SK-N-SH (cell line): ENCODE data around the gene UVRAG. TPM values are rescaled to one million over a fixed set of nuclear protein-coding genes. Genes with fewer than 3 reads are reported as not detected.

Experiments used
- CTCF ChIA-PET: fragments of 300-600, 350-600 bp; formaldehyde crosslinking; extraction: SDS; loops from one replicate; lab custom pipeline; 2021; lab: Yijun Ruan, JAX
- POLR2A ChIA-PET: fragments of 350-600 bp; sonication (Branson Sonifier 250); formaldehyde crosslinking; extraction: SDS; loops from one replicate; lab custom pipeline; 2020; ENCODE audit warnings: antibody characterized with exemption, inconsistent platforms; lab: Yijun Ruan, JAX
- DNase-seq: peaks from one replicate; pipeline ENCODE4 v3.0.0; 2012
- H2AFZ ChIP-seq: fragments of 200-600 bp; sonication (generic); 2 replicates; pipeline ENCODE4 v1.8.1; 2016; ENCODE audit warnings: antibody characterized with exemption, mild to moderate bottlenecking, low read depth
- H3F3A ChIP-seq: fragments of 200-600 bp; sonication (generic); replicated peaks from 2 replicates; pipeline ENCODE3; 2016; ENCODE audit warnings: antibody characterized with exemption, mild to moderate bottlenecking; ENCODE audit not compliant: insufficient read depth
- H3K27ac ChIP-seq, 2 experiments: fragments of 200-500 bp in 1 of 2; fragments of 200-600 bp in 1 of 2; sonication (Bioruptor generic) in 1 of 2; sonication (generic), shearing (Covaris generic) in 1 of 2; 2 replicates each; pipeline versions ENCODE4 v1.5.1 to v1.6.1; 2014 to 2016; ENCODE audit warnings: low read depth in 2 of 2, inconsistent platforms in 1 of 2, low read length in 1 of 2, mild to moderate bottlenecking in 1 of 2, mixed read lengths in 1 of 2
- H3K27me3 ChIP-seq: fragments of 200-600 bp; sonication (generic), shearing (Covaris generic); 2 replicates; pipeline ENCODE4 v1.6.1; 2016; ENCODE audit warnings: mixed run types; ENCODE audit not compliant: insufficient read depth
- H3K36me3 ChIP-seq, 2 experiments: fragments of 200-500 bp in 1 of 2; fragments of 200-600 bp in 1 of 2; sonication (Bioruptor generic) in 1 of 2; sonication (generic) in 1 of 2; replicated peaks in 1 of 2; 2 replicates each; pipeline versions ENCODE3 to v1.5.1; 2014 to 2016; ENCODE audit warnings: low read length in 1 of 2, mild to moderate bottlenecking in 1 of 2; ENCODE audit not compliant: insufficient read depth in 2 of 2, control insufficient read depth in 1 of 2
- H3K4me1 ChIP-seq, 2 experiments: fragments of 200-500 bp in 1 of 2; fragments of 200-600 bp in 1 of 2; sonication (Bioruptor generic) in 1 of 2; sonication (generic), shearing (Covaris generic) in 1 of 2; 2 replicates each; pipeline versions ENCODE4 v1.5.1 to v1.6.1; 2014 to 2016; ENCODE audit warnings: low read depth in 1 of 2, low read length in 1 of 2, mixed run types in 1 of 2; ENCODE audit not compliant: insufficient read depth in 2 of 2, control insufficient read depth in 1 of 2
- H3K4me2 ChIP-seq: fragments of 200-600 bp; sonication (generic), shearing (Covaris generic); 2 replicates; pipeline ENCODE4 v1.6.1; 2017; ENCODE audit warnings: mixed run types
- H3K4me3 ChIP-seq, 2 experiments: fragments of 200-500 bp in 1 of 2; fragments of 200-600 bp in 1 of 2; sonication (Bioruptor generic) in 1 of 2; sonication (generic), shearing (Covaris generic) in 1 of 2; 2 replicates each; pipeline versions ENCODE4 v1.5.1 to v1.8.1; 2014 to 2016; ENCODE audit warnings: low read depth in 2 of 2, inconsistent platforms in 1 of 2, low read length in 1 of 2, mild to moderate bottlenecking in 1 of 2, mixed read lengths in 1 of 2, moderate library complexity in 1 of 2
- H3K79me2 ChIP-seq: fragments of 200-600 bp; sonication (generic); 2 replicates; pipeline ENCODE4 v1.8.1; 2017; ENCODE audit warnings: mild to moderate bottlenecking; ENCODE audit not compliant: insufficient read depth
- H3K9ac ChIP-seq: fragments of 200-600 bp; sonication (generic); 2 replicates; pipeline ENCODE4 v1.6.1; 2017; ENCODE audit warnings: mixed run types
- H3K9me2 ChIP-seq: fragments of 200-600 bp; sonication (generic); 2 replicates; pipeline ENCODE4 v1.6.1; 2017; ENCODE audit warnings: mixed run types
- H3K9me3 ChIP-seq: fragments of 200-600 bp; sonication (generic); 2 replicates; pipeline ENCODE4 v1.6.1; 2017; ENCODE audit warnings: mixed run types, mild to moderate bottlenecking, moderate library complexity
- H4K20me1 ChIP-seq: fragments of 200-600 bp; sonication (generic); 2 replicates; pipeline ENCODE4 v1.6.1; 2017; ENCODE audit warnings: mild to moderate bottlenecking, mixed run types; ENCODE audit not compliant: insufficient read depth
- CHD2 ChIP-seq: fragments of 150-350 bp; IDR thresholded peaks from 2 replicates; pipeline ENCODE4 v1.6.1; 2018; ENCODE audit warnings: low read length; ENCODE audit not compliant: partially characterized antibody
- ELF1 ChIP-seq: IDR thresholded peaks from 2 replicates; pipeline ENCODE4 v1.4.0; 2012
- EP300 ChIP-seq, 2 experiments: IDR thresholded peaks; 2 replicates each; pipeline versions ENCODE4 v1.4.0 to v1.6.1; 2012; ENCODE audit warnings: borderline replicate concordance in 1 of 2, low read depth in 1 of 2, low read length in 1 of 2
- EZH2phosphoT487 ChIP-seq: fragments of 200-600 bp; sonication (generic); IDR thresholded peaks from 2 replicates; pipeline ENCODE4 v1.6.1; 2017; ENCODE audit warnings: low read depth, mixed run types, mild to moderate bottlenecking, antibody characterized with exemption, moderate library complexity, borderline replicate concordance
- FOSL2 ChIP-seq: IDR thresholded peaks from 2 replicates; pipeline ENCODE4 v1.4.0; 2012; ENCODE audit warnings: low read depth, mild to moderate bottlenecking, moderate library complexity, borderline replicate concordance
- GABPA ChIP-seq: IDR thresholded peaks from 2 replicates; pipeline ENCODE4 v1.4.0; 2012; ENCODE audit warnings: low read depth, mild to moderate bottlenecking
- MEF2A ChIP-seq: IDR thresholded peaks from 2 replicates; pipeline ENCODE4 v1.4.0; 2012; ENCODE audit warnings: low read depth, borderline replicate concordance
- RAD21 ChIP-seq: IDR thresholded peaks from 2 replicates; pipeline ENCODE4 v1.6.1; 2012; ENCODE audit warnings: mild to moderate bottlenecking, low read length
- RCOR1 ChIP-seq: fragments of 150-350 bp; IDR thresholded peaks from 2 replicates; pipeline ENCODE4 v1.6.1; 2017; ENCODE audit warnings: antibody characterized with exemption, low read length
- RFX5 ChIP-seq: IDR thresholded peaks from 2 replicates; pipeline ENCODE4 v1.6.1; 2012; ENCODE audit warnings: mild to moderate bottlenecking, improper control_type of control experiment, low read length
- TAF1 ChIP-seq: IDR thresholded peaks from 2 replicates; pipeline ENCODE4 v1.6.1; 2012; ENCODE audit warnings: low read depth, mild to moderate bottlenecking, low read length, moderate library complexity, borderline replicate concordance
- TCF12 ChIP-seq: IDR thresholded peaks from 2 replicates; pipeline ENCODE4 v1.4.0; 2012
- YY1 ChIP-seq: IDR thresholded peaks from 2 replicates; pipeline ENCODE4 v1.4.0; 2012; ENCODE audit warnings: low read depth, mild to moderate bottlenecking
- WGBS: methylation state at CpG from one replicate; pipeline ENCODE4 v1.1.6; 2017; ENCODE audit warnings: low lambda C conversion rate; 5-methylcytosine and 5-hydroxymethylcytosine counted together
- polyA plus RNA-seq, 3 experiments: library from polyadenylated mRNA; depleted of rRNA; stranded (reverse); fragments of >200 nt; gene quantifications; 2 replicates each; pipeline ENCODE4 v1.2.3, GENCODE V29; 2012
- TF ChIP-seq, protein P1 (sequence below): fragments of 150-350 bp; IDR thresholded peaks from 2 replicates; pipeline ENCODE4 v1.6.1; 2017; ENCODE audit warnings: antibody characterized with exemption, low read length, low read depth, borderline replicate concordance
- TF ChIP-seq, protein P2 (sequence below): IDR thresholded peaks from 2 replicates; pipeline ENCODE4; 2012
- TF ChIP-seq, protein P3 (sequence below): IDR thresholded peaks from 2 replicates; pipeline ENCODE4 v1.4.0; 2012; ENCODE audit warnings: low read depth, borderline replicate concordance
- TF ChIP-seq, protein P4 (sequence below): fragments of 200-600 bp; sonication (generic); IDR thresholded peaks from 2 replicates; pipeline ENCODE4 v1.6.1; 2017; ENCODE audit warnings: antibody characterized with exemption, mild to moderate bottlenecking, moderate library complexity

The UVRAG gene
- polyA plus RNA-seq, 1 of the 3 experiments (the other 2 are of a cell fraction), result 5.8 TPM

DNA sequence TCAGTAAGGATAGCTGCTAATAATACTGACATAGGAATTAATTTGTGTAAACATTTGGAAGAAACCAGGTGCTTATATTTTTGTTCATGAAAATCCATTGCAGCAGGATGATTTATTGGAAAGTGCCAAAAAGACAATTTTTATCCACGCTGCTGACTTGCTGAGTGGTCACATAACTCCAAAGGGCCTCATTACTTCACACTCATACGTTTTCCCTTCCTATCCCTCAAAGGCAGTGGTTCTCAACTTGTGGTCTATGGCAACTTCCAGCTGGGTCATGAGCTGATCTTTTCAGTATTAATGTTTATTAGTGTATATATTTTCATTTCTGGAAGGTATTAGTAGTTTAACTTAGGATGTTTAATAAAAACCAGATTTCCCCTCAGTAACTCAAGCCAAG lies 178.1 kb downstream of the UVRAG start:
- peaks cover 2 to 4% of the 10 kb centered on the region in 2 experiments for H3K36me3 ChIP-seq
- no peak for DNase-seq
- H3K79me2 ChIP-seq, result no peaks in the 10 kb centered on the region
- H3K9me2 ChIP-seq, result no peaks in the 10 kb centered on the region
- H3K4me3 ChIP-seq, result no peak overlapping the region
- TF ChIP-seq CHD2, result no peak
- H3K27ac ChIP-seq, result no peak overlapping the region
- CTCF ChIA-PET, result no interaction called here
- no peaks in the 10 kb centered on the region for H4K20me1 ChIP-seq
- H3F3A ChIP-seq, result no peaks in the 10 kb centered on the region
- 88% methylated on average over 2 of the region's 2 CpGs for WGBS
- H3K4me2 ChIP-seq, result no peak overlapping the region
- POLR2A ChIA-PET, result no interaction called here
- no peaks in the 10 kb centered on the region for H3K27me3 ChIP-seq
- H2AFZ ChIP-seq, result no peak overlapping the region
- no peaks in the 10 kb centered on the region for H3K9me3 ChIP-seq
- H3K4me1 ChIP-seq, result peaks cover 0 to 2% of the 10 kb centered on the region in 2 experiments; a peak in 1 of 4 replicates
- H3K9ac ChIP-seq, result no peak overlapping the region

DNA sequence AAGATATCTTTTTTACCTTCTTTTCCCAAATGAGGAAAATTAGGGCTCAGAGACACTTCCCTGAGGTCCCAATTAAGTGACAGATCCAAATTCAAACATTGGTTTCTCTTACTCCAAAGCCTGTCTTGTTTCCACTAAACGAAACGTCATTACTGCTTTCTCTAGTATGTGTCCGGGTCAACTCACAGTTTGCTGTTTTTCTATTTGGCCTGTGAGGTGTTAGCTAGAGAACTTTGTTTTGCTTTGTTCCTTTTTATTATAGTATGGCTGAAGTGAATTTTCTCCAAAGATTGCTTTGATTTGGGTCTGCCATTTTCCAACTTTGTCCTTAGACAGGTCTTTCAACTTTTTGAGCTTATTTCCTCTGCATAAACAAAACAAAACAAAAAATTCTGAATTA lies 179.6 kb downstream of the UVRAG start:
- Histone ChIP-seq H3K4me2 (no peak overlapping the region), H3K9me3 (no peaks in the 10 kb centered on the region), H3K27ac (no peak overlapping the region), H3K9ac (no peak overlapping the region), H3K4me1 (peaks cover 0 to 2% of the 10 kb centered on the region in 2 experiments; a peak in 1 of 4 replicates), H4K20me1 (no peaks in the 10 kb centered on the region), H3K27me3 (no peaks in the 10 kb centered on the region), H3F3A (no peaks in the 10 kb centered on the region), H3K79me2 (no peaks in the 10 kb centered on the region), H3K36me3 (peaks cover 0 to 5% of the 10 kb centered on the region in 2 experiments), H2AFZ (no peak overlapping the region), H3K9me2 (no peaks in the 10 kb centered on the region), H3K4me3 (no peak overlapping the region)
- POLR2A ChIA-PET, result no interaction called here
- 97% methylated on average over 3 of the region's 3 CpGs for WGBS
- DNase-seq, result no peak
- CTCF ChIA-PET, result no interaction called here
- TF ChIP-seq GABPA (no peak), YY1 (no peak), EP300 (IDR thresholded peaks at IDR 0.05; ENCODE audit: borderline replicate concordance in 1 of 2, low read depth in 1 of 2, low read length in 1 of 2) (no peak), RCOR1 (no peak), ELF1 (no peak), TAF1 (no peak), MEF2A (no peak), CHD2 (no peak), EZH2phosphoT487 (no peak), FOSL2 (no peak), RFX5 (no peak), RAD21 (no peak), TCF12 (no peak)
- TF ChIP-seq, protein P1, sequence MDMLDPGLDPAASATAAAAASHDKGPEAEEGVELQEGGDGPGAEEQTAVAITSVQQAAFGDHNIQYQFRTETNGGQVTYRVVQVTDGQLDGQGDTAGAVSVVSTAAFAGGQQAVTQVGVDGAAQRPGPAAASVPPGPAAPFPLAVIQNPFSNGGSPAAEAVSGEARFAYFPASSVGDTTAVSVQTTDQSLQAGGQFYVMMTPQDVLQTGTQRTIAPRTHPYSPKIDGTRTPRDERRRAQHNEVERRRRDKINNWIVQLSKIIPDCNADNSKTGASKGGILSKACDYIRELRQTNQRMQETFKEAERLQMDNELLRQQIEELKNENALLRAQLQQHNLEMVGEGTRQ, result no peak
- TF ChIP-seq, protein P2, sequence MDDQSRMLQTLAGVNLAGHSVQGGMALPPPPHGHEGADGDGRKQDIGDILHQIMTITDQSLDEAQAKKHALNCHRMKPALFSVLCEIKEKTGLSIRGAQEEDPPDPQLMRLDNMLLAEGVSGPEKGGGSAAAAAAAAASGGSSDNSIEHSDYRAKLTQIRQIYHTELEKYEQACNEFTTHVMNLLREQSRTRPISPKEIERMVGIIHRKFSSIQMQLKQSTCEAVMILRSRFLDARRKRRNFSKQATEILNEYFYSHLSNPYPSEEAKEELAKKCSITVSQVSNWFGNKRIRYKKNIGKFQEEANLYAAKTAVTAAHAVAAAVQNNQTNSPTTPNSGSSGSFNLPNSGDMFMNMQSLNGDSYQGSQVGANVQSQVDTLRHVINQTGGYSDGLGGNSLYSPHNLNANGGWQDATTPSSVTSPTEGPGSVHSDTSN, result no peak
- TF ChIP-seq, protein P3, sequence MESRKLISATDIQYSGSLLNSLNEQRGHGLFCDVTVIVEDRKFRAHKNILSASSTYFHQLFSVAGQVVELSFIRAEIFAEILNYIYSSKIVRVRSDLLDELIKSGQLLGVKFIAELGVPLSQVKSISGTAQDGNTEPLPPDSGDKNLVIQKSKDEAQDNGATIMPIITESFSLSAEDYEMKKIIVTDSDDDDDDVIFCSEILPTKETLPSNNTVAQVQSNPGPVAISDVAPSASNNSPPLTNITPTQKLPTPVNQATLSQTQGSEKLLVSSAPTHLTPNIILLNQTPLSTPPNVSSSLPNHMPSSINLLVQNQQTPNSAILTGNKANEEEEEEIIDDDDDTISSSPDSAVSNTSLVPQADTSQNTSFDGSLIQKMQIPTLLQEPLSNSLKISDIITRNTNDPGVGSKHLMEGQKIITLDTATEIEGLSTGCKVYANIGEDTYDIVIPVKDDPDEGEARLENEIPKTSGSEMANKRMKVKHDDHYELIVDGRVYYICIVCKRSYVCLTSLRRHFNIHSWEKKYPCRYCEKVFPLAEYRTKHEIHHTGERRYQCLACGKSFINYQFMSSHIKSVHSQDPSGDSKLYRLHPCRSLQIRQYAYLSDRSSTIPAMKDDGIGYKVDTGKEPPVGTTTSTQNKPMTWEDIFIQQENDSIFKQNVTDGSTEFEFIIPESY, result no peak
- TF ChIP-seq, protein P4, sequence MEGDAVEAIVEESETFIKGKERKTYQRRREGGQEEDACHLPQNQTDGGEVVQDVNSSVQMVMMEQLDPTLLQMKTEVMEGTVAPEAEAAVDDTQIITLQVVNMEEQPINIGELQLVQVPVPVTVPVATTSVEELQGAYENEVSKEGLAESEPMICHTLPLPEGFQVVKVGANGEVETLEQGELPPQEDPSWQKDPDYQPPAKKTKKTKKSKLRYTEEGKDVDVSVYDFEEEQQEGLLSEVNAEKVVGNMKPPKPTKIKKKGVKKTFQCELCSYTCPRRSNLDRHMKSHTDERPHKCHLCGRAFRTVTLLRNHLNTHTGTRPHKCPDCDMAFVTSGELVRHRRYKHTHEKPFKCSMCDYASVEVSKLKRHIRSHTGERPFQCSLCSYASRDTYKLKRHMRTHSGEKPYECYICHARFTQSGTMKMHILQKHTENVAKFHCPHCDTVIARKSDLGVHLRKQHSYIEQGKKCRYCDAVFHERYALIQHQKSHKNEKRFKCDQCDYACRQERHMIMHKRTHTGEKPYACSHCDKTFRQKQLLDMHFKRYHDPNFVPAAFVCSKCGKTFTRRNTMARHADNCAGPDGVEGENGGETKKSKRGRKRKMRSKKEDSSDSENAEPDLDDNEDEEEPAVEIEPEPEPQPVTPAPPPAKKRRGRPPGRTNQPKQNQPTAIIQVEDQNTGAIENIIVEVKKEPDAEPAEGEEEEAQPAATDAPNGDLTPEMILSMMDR, result no peak
